HL-60 (cell line): ENCODE measurements around the gene SAMD5.

Experiments used
- CTCF ChIP-seq: IDR thresholded peaks from one replicate; pipeline ENCODE4 v1.5.1; 2011; ENCODE audit warnings: low read length, control low read depth, inconsistent platforms; ENCODE audit not compliant: insufficient read depth
- GABPA ChIP-seq: IDR thresholded peaks from 2 replicates; pipeline ENCODE4 v1.6.1; 2012; ENCODE audit warnings: low read depth
- POLR2AphosphoS5 ChIP-seq: IDR thresholded peaks from 2 replicates; pipeline ENCODE4 v1.6.1; 2012; ENCODE audit warnings: low read depth
- SPI1 ChIP-seq: IDR thresholded peaks from 2 replicates; pipeline ENCODE4 v1.6.1; 2012; ENCODE audit warnings: low read depth, mild to moderate bottlenecking, borderline replicate concordance
- TF ChIP-seq, protein P1 (sequence below): IDR thresholded peaks from 2 replicates; pipeline ENCODE4 v1.6.1; 2012; ENCODE audit warnings: low read depth; ENCODE audit not compliant: insufficient replicate concordance

- TF ChIP-seq CTCF (no peak), GABPA (no peak), POLR2AphosphoS5 (no peak), SPI1 (no peak)
- TF ChIP-seq, protein P1, sequence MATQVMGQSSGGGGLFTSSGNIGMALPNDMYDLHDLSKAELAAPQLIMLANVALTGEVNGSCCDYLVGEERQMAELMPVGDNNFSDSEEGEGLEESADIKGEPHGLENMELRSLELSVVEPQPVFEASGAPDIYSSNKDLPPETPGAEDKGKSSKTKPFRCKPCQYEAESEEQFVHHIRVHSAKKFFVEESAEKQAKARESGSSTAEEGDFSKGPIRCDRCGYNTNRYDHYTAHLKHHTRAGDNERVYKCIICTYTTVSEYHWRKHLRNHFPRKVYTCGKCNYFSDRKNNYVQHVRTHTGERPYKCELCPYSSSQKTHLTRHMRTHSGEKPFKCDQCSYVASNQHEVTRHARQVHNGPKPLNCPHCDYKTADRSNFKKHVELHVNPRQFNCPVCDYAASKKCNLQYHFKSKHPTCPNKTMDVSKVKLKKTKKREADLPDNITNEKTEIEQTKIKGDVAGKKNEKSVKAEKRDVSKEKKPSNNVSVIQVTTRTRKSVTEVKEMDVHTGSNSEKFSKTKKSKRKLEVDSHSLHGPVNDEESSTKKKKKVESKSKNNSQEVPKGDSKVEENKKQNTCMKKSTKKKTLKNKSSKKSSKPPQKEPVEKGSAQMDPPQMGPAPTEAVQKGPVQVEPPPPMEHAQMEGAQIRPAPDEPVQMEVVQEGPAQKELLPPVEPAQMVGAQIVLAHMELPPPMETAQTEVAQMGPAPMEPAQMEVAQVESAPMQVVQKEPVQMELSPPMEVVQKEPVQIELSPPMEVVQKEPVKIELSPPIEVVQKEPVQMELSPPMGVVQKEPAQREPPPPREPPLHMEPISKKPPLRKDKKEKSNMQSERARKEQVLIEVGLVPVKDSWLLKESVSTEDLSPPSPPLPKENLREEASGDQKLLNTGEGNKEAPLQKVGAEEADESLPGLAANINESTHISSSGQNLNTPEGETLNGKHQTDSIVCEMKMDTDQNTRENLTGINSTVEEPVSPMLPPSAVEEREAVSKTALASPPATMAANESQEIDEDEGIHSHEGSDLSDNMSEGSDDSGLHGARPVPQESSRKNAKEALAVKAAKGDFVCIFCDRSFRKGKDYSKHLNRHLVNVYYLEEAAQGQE: no peak
These were observed 3.6 kb upstream of the SAMD5 start for GRCh38 chr6:147504848-147505247.
